NK-92 (cell line): ENCODE results near the gene MOV10L1.
"Not testable (repeated sequence)": the region's sequence is repeated elsewhere in the genome, so short reads cannot be mapped to it uniquely, and the experiment has no call there.

Experiments used
- DNase-seq: peaks from one replicate; lab custom pipeline; 2025; ENCODE audit not compliant: unreplicated experiment; lab: John Stamatoyannopoulos, UW

MOV10L1 gene

GRCh38 chr22:50136581-50137015, 46.8 kb downstream of the MOV10L1 start:
- DNase-seq = no peak

GRCh38 chr22:50137277-50137676, 47.5 kb downstream of the MOV10L1 start:
- not testable (repeated sequence) for DNase-seq

GRCh38 chr22:50138041-50138440, 48.2 kb downstream of the MOV10L1 start:
- DNase-seq = no peak

GRCh38 chr22:50138988-50139387, 49.2 kb downstream of the MOV10L1 start:
- DNase-seq = no peak

- DNase-seq = no peak
These were observed 50.1 kb downstream of the MOV10L1 start for GRCh38 chr22:50139843-50140415.

- no peak for DNase-seq
These were observed 50.8 kb downstream of the MOV10L1 start for GRCh38 chr22:50140615-50141014.

- DNase-seq = no peak
These were observed 51.7 kb downstream of the MOV10L1 start for GRCh38 chr22:50141462-50141861.

- DNase-seq = no peak
These were observed 52.1 kb downstream of the MOV10L1 start for GRCh38 chr22:50141891-50142363.

GRCh38 chr22:50143096-50143495, 53.3 kb downstream of the MOV10L1 start:
- no peak for DNase-seq

- no peak for DNase-seq
These were observed 54.3 kb downstream of the MOV10L1 start for GRCh38 chr22:50144005-50144614.

GRCh38 chr22:50145721-50146438, 56.1 kb downstream of the MOV10L1 start:
- no peak for DNase-seq

- no peak for DNase-seq
These were observed 56.8 kb downstream of the MOV10L1 start for GRCh38 chr22:50146439-50147238.

GRCh38 chr22:50147258-50148165, 57.7 kb downstream of the MOV10L1 start:
- not testable (repeated sequence) for DNase-seq

GRCh38 chr22:50148166-50148500, 58.3 kb downstream of the MOV10L1 start:
- DNase-seq = no peak

GRCh38 chr22:50148991-50149721, 59.4 kb downstream of the MOV10L1 start:
- no peak for DNase-seq

- no peak for DNase-seq
These were observed 60.6 kb downstream of the MOV10L1 start for GRCh38 chr22:50150161-50151129.

- no peak for DNase-seq
These were observed 62.0 kb downstream of the MOV10L1 start for GRCh38 chr22:50151571-50152537.
